Measurements from ENCODE around the gene MYO5A.
"Not testable (repeated sequence)": the region's sequence is repeated elsewhere in the genome, so short reads cannot be mapped to it uniquely, and the experiment has no call there.

The MYO5A gene

DNA sequence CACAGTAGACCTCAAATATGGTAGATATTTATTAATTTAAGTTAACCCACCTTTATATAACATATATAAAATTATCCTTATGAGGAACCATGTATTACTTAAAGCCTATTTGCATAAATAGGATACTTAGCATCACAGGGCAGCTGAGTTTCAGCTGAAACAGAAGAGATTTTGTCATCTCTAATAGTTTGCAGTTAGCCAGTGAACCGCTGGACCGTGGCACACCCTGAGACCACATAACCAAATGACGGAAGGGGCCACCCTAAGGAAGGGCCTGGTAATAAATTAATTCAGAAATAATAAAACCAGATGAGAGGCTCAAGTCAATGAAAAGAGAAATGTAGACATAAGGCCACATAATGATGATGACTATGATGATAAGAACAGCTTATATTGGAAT, 107.7 kb downstream of the MYO5A start:
- H3K9ac ChIP-seq (ENCODE audit: low read length): no peak overlapping the region

DNA sequence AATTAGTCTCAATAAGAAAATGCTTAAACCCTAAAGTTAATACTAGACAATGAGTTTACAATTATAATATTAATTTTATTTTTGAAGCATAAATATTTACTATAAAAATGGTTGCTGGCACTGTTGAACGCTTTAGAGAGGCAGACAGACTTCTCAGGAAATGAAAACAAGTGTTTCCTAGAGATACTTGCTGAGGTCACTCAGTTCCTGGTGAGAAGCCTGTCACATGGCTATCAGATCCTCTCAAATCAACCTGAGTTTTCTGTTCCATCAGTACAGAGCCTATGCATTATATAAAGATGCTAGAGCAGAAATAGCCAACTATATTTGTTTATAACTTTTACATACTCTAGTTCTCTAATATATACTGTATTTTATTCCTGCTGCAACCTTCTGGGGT, 109.2 kb downstream of the MYO5A start:
- no peaks in the 10 kb centered on the region for H3K4me1 ChIP-seq (ENCODE audit: control insufficient read depth, insufficient read depth, low read length)
- no peaks in the 10 kb centered on the region for H3K27me3 ChIP-seq (ENCODE audit: control insufficient read depth, insufficient read depth, low read length)
- no peak overlapping the region for H3K4me3 ChIP-seq (ENCODE audit: low read length)
- no peaks in the 10 kb centered on the region for H3K36me3 ChIP-seq (ENCODE audit: control insufficient read depth, insufficient read depth, low read length)
- H3K9me3 ChIP-seq (ENCODE audit: control insufficient read depth, low read length): no peaks in the 10 kb centered on the region
- no peak overlapping the region for H3K9ac ChIP-seq (ENCODE audit: low read length)

More for the DNA sequence above, 107.7 kb downstream of the MYO5A start:
- Histone ChIP-seq H3K4me3 (ENCODE audit: low read length) (no peak overlapping the region), H3K9me3 (ENCODE audit: control insufficient read depth, low read length) (no peaks in the 10 kb centered on the region), H3K27me3 (ENCODE audit: control insufficient read depth, insufficient read depth, low read length) (no peaks in the 10 kb centered on the region), H3K36me3 (ENCODE audit: control insufficient read depth, insufficient read depth, low read length) (no peaks in the 10 kb centered on the region), H3K4me1 (ENCODE audit: control insufficient read depth, insufficient read depth, low read length) (no peaks in the 10 kb centered on the region)

DNA sequence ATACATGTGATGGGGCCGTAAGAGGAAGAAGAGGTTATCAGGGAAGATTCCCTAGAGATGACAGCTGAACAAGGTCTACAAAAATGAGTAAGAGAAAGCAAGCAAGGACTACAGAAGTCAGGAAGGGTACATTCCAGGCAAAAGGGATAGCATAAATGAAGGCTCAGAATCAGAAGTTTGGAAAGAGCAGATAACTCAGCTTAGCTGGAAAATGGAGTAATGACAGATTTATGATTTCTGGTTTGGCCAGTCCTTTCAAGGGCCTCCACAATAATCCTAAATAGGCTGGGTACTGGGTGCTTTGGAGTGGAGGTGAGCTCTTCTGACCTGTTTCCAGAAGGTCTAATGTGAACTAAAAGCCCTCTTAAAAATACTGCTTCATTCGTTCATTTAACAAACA, 110.7 kb downstream of the MYO5A start:
- H3K36me3 ChIP-seq (ENCODE audit: control insufficient read depth, insufficient read depth, low read length): no peaks in the 10 kb centered on the region
- H3K4me3 ChIP-seq (ENCODE audit: low read length): no peak overlapping the region
- H3K4me1 ChIP-seq (ENCODE audit: control insufficient read depth, insufficient read depth, low read length): no peaks in the 10 kb centered on the region
- H3K9ac ChIP-seq (ENCODE audit: low read length): no peak overlapping the region
- no peaks in the 10 kb centered on the region for H3K9me3 ChIP-seq (ENCODE audit: control insufficient read depth, low read length)
- no peaks in the 10 kb centered on the region for H3K27me3 ChIP-seq (ENCODE audit: control insufficient read depth, insufficient read depth, low read length)

DNA sequence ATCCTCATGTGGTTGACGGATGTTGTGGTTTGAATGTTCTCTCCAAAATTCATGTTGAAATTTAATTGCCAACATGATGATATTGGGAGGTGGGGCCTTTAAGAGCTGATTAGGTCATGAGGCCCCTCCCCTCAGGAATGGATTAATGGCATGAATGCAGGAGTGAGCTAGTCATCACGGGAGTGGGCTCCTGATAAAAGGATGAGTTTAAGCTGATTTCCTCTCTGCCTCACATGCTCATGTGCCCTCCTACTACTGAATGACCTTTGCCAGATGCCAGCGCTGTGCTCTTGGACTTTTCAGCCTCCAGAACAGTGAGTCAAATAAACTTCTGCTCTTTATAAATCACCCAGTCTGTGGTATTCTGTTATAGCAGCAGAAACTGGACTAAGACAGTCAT, 111.2 kb downstream of the MYO5A start:
- Histone ChIP-seq H3K4me3 (ENCODE audit: low read length) (no peak overlapping the region), H3K9me3 (ENCODE audit: control insufficient read depth, low read length) (no peaks in the 10 kb centered on the region), H3K9ac (ENCODE audit: low read length) (no peak overlapping the region), H3K36me3 (ENCODE audit: control insufficient read depth, insufficient read depth, low read length) (no peaks in the 10 kb centered on the region), H3K27me3 (ENCODE audit: control insufficient read depth, insufficient read depth, low read length) (no peaks in the 10 kb centered on the region), H3K4me1 (ENCODE audit: control insufficient read depth, insufficient read depth, low read length) (no peaks in the 10 kb centered on the region)

DNA sequence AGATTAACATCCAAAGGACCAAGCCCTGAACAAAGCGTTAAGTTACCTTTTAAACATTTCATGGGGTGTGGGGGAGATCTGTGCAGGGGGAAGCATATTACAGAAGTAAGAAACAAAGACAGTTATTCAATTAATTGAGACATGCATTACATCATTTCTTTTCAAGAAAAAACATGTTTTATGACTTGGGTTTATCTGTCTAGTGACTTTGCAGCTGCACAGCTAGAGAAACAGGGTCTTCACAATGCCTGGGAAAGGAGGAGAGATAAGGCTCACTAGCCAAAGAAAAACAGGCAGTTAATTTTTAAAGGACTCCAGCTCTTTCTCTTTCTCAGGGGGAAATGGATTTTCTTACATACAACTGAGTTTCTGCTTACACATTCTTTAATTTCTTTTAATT, 112.1 kb downstream of the MYO5A start:
- not testable (repeated sequence) for H3K9me3 ChIP-seq (ENCODE audit: control insufficient read depth, low read length); H3K4me1 ChIP-seq (ENCODE audit: control insufficient read depth, insufficient read depth, low read length); H3K27me3 ChIP-seq (ENCODE audit: control insufficient read depth, insufficient read depth, low read length); H3K4me3 ChIP-seq (ENCODE audit: low read length); H3K36me3 ChIP-seq (ENCODE audit: control insufficient read depth, insufficient read depth, low read length); H3K9ac ChIP-seq (ENCODE audit: low read length)

DNA sequence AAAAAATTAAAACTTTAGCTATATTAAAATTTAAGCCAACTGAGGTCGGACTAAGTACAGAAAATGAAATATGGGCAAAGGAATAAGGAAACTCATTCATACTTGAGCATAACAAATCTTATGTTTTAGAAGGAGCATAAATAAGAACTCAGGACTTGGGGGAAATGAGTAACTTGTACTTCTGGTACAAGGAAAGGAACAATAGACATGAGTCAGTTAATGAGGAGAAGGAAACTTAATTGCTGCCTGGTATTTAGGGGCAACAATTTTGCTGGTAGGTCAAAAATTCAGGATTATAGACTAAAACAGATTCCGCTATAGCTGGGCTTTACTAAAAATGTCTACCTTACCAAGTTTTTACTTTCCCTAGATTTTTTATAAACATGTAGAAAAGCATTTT, 113.1 kb downstream of the MYO5A start:
- H3K4me3 ChIP-seq (ENCODE audit: low read length): no peak overlapping the region
- no peak overlapping the region for H3K9ac ChIP-seq (ENCODE audit: low read length)
- no peaks in the 10 kb centered on the region for H3K27me3 ChIP-seq (ENCODE audit: control insufficient read depth, insufficient read depth, low read length)
- H3K9me3 ChIP-seq (ENCODE audit: control insufficient read depth, low read length): no peaks in the 10 kb centered on the region
- H3K36me3 ChIP-seq (ENCODE audit: control insufficient read depth, insufficient read depth, low read length): no peaks in the 10 kb centered on the region
- no peaks in the 10 kb centered on the region for H3K4me1 ChIP-seq (ENCODE audit: control insufficient read depth, insufficient read depth, low read length)

DNA sequence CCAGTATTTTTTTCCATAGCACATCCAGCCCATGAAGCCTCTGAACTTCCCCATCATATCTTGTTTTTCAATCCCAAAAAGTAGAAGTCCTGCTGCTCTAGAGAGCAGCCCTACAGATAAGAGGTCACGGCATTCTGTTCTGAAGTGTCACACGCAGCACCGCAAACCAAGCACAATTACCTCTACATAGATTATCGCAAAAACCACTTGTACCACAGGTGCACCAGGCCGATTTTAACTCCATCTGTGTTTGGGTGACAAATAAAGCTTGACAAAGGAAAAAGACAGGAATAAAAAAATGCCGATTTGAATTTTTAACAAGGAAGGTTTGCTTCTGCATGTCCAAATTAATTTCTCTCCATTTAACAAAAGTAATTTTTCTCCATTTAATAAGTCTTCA, 113.7 kb downstream of the MYO5A start:
- H3K4me1 ChIP-seq (ENCODE audit: control insufficient read depth, insufficient read depth, low read length): no peaks in the 10 kb centered on the region
- no peaks in the 10 kb centered on the region for H3K36me3 ChIP-seq (ENCODE audit: control insufficient read depth, insufficient read depth, low read length)
- no peak overlapping the region for H3K4me3 ChIP-seq (ENCODE audit: low read length)
- no peak overlapping the region for H3K9ac ChIP-seq (ENCODE audit: low read length)
- no peaks in the 10 kb centered on the region for H3K9me3 ChIP-seq (ENCODE audit: control insufficient read depth, low read length)
- H3K27me3 ChIP-seq (ENCODE audit: control insufficient read depth, insufficient read depth, low read length): no peaks in the 10 kb centered on the region

DNA sequence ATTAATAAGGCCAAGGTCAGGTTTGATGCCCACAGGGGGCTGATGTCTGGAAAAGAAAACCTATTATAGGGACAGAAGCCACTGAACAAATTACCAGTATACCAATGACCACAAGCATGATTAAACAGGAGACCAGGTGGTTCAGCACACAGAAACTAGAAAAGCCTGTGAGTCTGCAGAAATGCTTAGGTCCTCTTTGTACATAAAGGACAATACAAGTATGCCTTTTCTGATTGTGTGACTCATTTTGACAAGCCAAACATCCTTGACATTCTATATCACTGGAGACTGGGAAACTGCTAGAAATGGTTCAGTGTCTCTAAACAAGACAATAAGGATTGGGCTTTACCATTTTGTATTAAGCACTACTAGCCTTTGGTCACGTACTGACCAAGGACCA, 119.9 kb downstream of the MYO5A start:
- H3K36me3 ChIP-seq (ENCODE audit: control insufficient read depth, insufficient read depth, low read length): no peaks in the 10 kb centered on the region
- H3K27me3 ChIP-seq (ENCODE audit: control insufficient read depth, insufficient read depth, low read length): no peaks in the 10 kb centered on the region
- H3K4me1 ChIP-seq (ENCODE audit: control insufficient read depth, insufficient read depth, low read length): no peaks in the 10 kb centered on the region
- H3K9me3 ChIP-seq (ENCODE audit: control insufficient read depth, low read length): no peaks in the 10 kb centered on the region
- H3K9ac ChIP-seq (ENCODE audit: low read length): no peak overlapping the region
- no peak overlapping the region for H3K4me3 ChIP-seq (ENCODE audit: low read length)

DNA sequence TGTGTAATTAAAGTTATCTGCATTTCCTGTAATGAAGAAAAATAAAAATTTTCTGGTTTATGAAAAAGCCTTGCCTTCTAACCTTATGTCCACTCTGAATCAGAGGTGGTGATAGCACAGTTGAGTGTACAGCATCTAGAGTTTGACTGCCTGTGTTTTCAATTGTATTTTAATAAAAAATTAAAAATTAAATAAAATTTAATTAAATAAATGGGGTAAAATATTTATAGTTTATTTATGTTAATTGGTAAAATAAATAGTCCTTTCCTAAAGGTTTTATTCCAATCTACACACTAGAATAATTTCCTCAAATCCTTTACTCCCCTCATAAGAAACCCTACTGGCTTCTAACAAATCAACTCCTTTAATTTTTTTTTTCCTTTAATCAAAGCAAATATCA, 121.3 kb downstream of the MYO5A start:
- Histone ChIP-seq H3K4me3 (ENCODE audit: low read length) (no peak overlapping the region), H3K27me3 (ENCODE audit: control insufficient read depth, insufficient read depth, low read length) (no peaks in the 10 kb centered on the region), H3K9ac (ENCODE audit: low read length) (no peak overlapping the region), H3K36me3 (ENCODE audit: control insufficient read depth, insufficient read depth, low read length) (no peaks in the 10 kb centered on the region), H3K9me3 (ENCODE audit: control insufficient read depth, low read length) (no peaks in the 10 kb centered on the region), H3K4me1 (ENCODE audit: control insufficient read depth, insufficient read depth, low read length) (no peaks in the 10 kb centered on the region)

DNA sequence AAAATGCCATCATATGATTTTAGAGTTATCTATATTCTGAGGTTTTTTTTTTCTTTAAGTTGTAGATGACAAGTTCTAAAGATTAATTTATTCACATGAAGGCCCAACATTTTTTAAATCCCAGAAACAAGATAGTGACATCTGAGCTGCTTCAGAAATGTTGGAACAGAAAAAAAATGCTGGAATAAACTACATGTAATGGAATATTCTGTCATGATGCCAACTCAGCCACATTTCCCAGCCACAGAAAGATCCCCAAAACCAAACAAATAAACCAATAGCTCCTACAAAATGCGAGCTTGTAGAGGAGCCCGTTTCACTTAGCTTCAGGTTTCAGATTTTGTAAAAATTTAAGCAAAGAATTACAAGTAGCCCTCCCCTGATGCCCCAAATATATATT, 122.1 kb downstream of the MYO5A start:
- Histone ChIP-seq H3K9me3 (ENCODE audit: control insufficient read depth, low read length) (no peaks in the 10 kb centered on the region), H3K4me1 (ENCODE audit: control insufficient read depth, insufficient read depth, low read length) (no peaks in the 10 kb centered on the region), H3K9ac (ENCODE audit: low read length) (no peak overlapping the region), H3K4me3 (ENCODE audit: low read length) (no peak overlapping the region), H3K27me3 (ENCODE audit: control insufficient read depth, insufficient read depth, low read length) (no peaks in the 10 kb centered on the region), H3K36me3 (ENCODE audit: control insufficient read depth, insufficient read depth, low read length) (no peaks in the 10 kb centered on the region)

DNA sequence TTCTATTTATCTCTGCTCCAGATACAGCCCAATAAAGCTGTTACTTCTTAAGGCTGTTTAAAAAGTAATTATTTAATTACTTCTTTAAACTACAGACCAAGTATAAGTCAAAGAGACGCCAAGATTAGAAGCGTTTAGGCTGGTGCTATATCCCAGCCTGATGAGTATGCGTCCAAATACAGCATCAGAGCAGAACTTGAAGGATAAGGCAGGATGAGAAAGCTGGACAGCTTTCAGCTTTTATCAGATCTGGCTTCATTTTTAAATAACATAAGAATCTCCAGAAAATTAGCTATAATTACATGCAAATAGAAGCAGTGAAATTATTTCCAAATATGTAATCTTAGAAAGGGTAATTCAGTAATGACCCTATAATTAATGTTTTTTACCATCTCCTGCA, 122.8 kb downstream of the MYO5A start:
- Histone ChIP-seq H3K9me3 (ENCODE audit: control insufficient read depth, low read length) (no peaks in the 10 kb centered on the region), H3K9ac (ENCODE audit: low read length) (no peak overlapping the region), H3K4me3 (ENCODE audit: low read length) (no peak overlapping the region), H3K36me3 (ENCODE audit: control insufficient read depth, insufficient read depth, low read length) (no peaks in the 10 kb centered on the region), H3K4me1 (ENCODE audit: control insufficient read depth, insufficient read depth, low read length) (no peaks in the 10 kb centered on the region), H3K27me3 (ENCODE audit: control insufficient read depth, insufficient read depth, low read length) (no peaks in the 10 kb centered on the region)

DNA sequence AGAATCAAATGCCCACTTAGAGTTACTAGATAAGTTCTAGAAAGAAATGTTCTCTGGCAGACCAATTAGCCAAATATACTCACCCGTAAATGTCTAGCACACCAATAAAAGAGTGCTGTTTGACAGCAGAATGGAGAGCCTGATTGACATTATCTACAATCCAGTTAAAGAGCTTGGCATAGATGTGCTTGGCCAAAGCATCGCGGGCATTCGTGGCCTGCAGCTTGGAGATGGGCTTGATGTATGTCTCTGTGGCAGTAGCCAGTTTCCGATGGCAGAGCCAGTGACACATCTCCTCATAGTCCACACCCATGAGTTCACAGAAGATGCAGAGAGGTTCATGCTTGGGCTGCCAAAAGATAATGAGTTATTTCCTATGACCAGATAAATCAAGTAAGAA, 131.6 kb downstream of the MYO5A start:
- Histone ChIP-seq H3K36me3 (ENCODE audit: control insufficient read depth, insufficient read depth, low read length) (no peaks in the 10 kb centered on the region), H3K4me1 (ENCODE audit: control insufficient read depth, insufficient read depth, low read length) (no peaks in the 10 kb centered on the region), H3K9ac (ENCODE audit: low read length) (no peak overlapping the region), H3K9me3 (ENCODE audit: control insufficient read depth, low read length) (no peaks in the 10 kb centered on the region), H3K4me3 (ENCODE audit: low read length) (no peak overlapping the region), H3K27me3 (ENCODE audit: control insufficient read depth, insufficient read depth, low read length) (no peaks in the 10 kb centered on the region)

DNA sequence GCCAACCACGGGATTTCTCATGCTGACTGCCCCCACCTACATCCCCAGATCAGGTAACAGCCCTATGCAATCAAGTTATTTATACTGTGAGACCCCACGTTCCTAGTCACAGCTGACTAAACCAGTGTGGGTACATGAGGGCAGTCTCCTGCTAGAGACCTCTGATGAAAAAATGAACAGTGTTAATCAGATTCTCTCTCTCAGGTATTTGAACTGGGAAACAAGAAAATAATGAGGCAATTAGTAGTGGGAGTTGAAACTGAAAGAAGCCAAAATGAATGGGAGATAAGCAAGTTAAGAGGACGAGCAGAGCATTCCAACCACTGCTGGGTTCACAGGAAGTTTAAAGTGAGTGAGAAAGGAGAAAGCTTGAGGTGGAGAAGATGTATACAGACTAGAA, 134.6 kb downstream of the MYO5A start:
- Histone ChIP-seq H3K9me3 (ENCODE audit: control insufficient read depth, low read length) (no peaks in the 10 kb centered on the region), H3K4me1 (ENCODE audit: control insufficient read depth, insufficient read depth, low read length) (no peaks in the 10 kb centered on the region), H3K4me3 (ENCODE audit: low read length) (no peak overlapping the region), H3K36me3 (ENCODE audit: control insufficient read depth, insufficient read depth, low read length) (no peaks in the 10 kb centered on the region), H3K27me3 (ENCODE audit: control insufficient read depth, insufficient read depth, low read length) (no peaks in the 10 kb centered on the region), H3K9ac (ENCODE audit: low read length) (no peak overlapping the region)
